ENCODE results near the gene TSFM.

The TSFM gene

DNA sequence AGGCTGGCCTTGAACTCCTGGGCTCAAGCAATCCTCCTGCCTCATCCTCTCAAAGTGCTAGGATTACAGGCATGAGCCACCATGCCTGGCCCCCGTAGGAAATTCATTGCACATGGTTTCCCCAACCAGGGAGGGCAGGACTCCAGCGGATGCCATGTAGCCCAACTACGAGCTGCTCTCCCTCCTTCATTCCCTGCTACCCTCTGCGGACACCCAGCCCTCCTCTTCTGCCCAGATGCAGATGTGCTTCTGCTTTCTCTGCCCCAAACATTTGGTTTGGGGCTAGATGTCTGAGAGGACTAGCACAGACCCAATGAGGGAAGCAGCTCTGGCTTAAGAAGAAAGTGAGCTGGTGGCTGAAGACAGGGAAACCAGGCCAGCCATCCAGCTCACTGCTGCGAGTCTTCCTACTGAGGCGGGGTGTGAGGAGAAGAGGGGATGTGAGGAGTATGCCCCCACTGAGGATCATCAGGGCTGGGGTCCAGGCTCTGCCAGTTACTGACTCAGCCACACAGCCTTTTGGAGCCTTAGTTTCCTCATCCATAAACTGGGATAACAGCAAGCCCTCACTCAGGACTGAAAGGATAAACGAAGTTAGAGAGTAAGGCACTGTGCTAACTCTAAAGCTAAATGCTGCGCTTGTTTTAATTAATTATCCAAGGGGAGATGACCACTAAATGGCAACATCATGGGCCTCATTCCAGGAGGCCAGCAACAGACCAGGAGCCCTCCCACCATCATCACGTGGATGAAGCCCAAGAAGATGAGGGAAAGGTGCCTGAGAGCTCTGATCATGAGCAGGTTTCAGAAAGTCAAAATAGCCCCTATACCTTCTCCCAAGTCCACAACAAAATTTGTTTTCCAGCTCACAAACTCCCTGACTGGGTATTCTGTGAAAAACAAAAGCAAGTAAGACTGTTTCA, 53.0 kb downstream of the TSFM start:
- ATAC-seq, result no peak
- TF ChIP-seq, protein P1, sequence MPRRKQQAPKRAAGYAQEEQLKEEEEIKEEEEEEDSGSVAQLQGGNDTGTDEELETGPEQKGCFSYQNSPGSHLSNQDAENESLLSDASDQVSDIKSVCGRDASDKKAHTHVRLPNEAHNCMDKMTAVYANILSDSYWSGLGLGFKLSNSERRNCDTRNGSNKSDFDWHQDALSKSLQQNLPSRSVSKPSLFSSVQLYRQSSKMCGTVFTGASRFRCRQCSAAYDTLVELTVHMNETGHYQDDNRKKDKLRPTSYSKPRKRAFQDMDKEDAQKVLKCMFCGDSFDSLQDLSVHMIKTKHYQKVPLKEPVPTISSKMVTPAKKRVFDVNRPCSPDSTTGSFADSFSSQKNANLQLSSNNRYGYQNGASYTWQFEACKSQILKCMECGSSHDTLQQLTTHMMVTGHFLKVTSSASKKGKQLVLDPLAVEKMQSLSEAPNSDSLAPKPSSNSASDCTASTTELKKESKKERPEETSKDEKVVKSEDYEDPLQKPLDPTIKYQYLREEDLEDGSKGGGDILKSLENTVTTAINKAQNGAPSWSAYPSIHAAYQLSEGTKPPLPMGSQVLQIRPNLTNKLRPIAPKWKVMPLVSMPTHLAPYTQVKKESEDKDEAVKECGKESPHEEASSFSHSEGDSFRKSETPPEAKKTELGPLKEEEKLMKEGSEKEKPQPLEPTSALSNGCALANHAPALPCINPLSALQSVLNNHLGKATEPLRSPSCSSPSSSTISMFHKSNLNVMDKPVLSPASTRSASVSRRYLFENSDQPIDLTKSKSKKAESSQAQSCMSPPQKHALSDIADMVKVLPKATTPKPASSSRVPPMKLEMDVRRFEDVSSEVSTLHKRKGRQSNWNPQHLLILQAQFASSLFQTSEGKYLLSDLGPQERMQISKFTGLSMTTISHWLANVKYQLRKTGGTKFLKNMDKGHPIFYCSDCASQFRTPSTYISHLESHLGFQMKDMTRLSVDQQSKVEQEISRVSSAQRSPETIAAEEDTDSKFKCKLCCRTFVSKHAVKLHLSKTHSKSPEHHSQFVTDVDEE (CRISPR knock-in tag; IDR thresholded peaks at IDR 0.05), result no peak
- TF ChIP-seq ZFP30 (CRISPR knock-in tag; IDR thresholded peaks at IDR 0.05) (no peak), ZNF70 (CRISPR knock-in tag; IDR thresholded peaks at IDR 0.05) (no peak), ZNF8 (CRISPR knock-in tag; IDR thresholded peaks at IDR 0.05) (no peak), ZNF565 (CRISPR knock-in tag; conservative IDR thresholded peaks at IDR 0.05; ENCODE audit: low read depth) (no peak), PPARA (CRISPR knock-in tag; IDR thresholded peaks at IDR 0.05; ENCODE audit: borderline replicate concordance) (no peak), ZFP3 (CRISPR knock-in tag; IDR thresholded peaks at IDR 0.05) (no peak), OSR1 (CRISPR knock-in tag; IDR thresholded peaks at IDR 0.05) (no peak), CSDC2 (CRISPR knock-in tag; IDR thresholded peaks at IDR 0.05) (no peak), ISL1 (CRISPR knock-in tag; IDR thresholded peaks at IDR 0.05) (no peak), ESRRG (CRISPR knock-in tag; IDR thresholded peaks at IDR 0.05) (no peak)
- TF ChIP-seq, protein P2, sequence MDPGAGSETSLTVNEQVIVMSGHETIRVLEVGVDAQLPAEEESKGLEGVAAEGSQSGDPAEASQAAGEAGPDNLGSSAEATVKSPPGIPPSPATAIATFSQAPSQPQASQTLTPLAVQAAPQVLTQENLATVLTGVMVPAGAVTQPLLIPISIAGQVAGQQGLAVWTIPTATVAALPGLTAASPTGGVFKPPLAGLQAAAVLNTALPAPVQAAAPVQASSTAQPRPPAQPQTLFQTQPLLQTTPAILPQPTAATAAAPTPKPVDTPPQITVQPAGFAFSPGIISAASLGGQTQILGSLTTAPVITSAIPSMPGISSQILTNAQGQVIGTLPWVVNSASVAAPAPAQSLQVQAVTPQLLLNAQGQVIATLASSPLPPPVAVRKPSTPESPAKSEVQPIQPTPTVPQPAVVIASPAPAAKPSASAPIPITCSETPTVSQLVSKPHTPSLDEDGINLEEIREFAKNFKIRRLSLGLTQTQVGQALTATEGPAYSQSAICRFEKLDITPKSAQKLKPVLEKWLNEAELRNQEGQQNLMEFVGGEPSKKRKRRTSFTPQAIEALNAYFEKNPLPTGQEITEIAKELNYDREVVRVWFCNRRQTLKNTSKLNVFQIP (CRISPR knock-in tag; IDR thresholded peaks at IDR 0.05; ENCODE audit: borderline replicate concordance, low read depth), result no peak

DNA sequence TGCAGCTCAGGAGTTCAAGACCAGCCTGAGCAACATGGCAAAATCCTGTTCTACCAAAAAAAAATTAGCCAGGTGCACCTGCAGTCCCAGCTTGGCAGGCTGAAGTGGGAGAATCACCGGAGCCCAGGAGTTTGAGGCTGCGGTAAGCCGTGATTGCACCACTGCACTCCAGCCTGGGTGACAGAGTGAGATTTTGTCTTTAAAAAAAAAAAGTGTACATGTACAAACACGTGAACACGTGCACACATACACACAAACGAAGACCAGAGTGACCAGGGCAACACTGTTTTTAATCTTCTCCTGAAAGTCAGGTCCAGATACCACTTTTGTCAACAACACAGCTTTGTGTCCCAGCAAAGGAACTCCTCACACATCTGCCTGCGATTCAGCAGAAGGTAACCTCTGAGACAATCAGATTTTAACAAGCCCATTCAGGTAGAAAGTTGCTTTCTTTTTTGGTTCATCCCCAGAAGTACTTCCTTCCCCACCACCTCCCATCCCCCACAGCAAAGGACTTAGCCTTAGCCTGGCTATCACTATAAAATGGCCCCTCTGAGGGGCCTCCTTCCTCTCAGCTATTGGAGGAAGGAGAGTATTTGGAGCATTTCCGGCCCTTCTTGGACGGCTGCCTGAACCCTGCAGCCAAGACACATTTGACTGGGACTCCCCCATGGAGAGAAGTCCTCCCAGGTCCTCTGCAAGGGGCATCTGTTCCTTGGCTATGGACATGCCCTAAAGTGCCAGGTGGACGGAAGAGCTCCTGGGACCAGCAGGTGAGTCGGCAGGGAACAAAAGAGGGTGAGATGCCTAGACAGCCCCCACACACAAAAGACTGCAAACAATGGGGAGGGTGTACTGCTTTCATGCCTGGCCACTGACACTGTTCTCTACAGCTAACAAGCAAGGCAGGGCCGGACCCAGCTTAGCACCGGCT, 54.1 kb downstream of the TSFM start:
- TF ChIP-seq, protein P1 (CRISPR knock-in tag; IDR thresholded peaks at IDR 0.05), result no peak
- TF ChIP-seq, protein P3, sequence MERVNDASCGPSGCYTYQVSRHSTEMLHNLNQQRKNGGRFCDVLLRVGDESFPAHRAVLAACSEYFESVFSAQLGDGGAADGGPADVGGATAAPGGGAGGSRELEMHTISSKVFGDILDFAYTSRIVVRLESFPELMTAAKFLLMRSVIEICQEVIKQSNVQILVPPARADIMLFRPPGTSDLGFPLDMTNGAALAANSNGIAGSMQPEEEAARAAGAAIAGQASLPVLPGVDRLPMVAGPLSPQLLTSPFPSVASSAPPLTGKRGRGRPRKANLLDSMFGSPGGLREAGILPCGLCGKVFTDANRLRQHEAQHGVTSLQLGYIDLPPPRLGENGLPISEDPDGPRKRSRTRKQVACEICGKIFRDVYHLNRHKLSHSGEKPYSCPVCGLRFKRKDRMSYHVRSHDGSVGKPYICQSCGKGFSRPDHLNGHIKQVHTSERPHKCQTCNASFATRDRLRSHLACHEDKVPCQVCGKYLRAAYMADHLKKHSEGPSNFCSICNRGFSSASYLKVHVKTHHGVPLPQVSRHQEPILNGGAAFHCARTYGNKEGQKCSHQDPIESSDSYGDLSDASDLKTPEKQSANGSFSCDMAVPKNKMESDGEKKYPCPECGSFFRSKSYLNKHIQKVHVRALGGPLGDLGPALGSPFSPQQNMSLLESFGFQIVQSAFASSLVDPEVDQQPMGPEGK (CRISPR knock-in tag; IDR thresholded peaks at IDR 0.05; ENCODE audit: borderline replicate concordance), result peak; percentile 71; the same call in 1 of the 2 replicates
- ATAC-seq, result peak; percentile 59

DNA sequence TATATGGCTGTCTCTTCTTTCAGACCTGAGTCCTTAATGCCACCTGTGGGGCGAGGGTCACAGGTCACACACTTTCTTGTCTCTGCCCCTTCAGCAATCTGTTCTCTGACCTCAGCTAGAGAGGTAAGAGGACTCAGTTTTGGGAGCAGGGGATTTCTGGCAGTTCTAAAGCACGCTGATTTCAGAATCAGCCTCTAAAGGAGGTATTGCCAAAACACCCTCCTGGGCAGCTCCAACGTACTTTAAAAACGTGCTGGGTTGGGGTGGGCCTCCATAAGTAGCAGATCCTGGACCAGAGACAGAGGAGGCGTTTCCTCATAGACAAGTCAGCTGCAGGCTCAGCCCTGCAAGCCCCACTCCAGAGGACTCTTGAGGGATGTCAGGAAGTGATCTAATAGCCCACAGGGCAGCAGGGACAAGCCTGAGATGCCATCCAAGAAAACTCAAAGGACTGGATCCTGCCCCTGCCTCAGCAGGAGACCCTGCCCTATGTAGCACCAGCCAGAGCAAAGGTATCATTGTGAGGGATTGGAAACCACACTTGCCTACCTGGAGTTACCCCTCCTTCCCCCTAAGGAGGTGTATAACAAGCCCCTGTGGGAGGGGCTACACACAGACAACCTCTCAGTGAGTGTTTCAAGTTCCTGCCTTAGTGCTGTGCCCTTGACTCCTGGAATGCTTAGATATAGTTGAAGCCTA, 55.4 kb downstream of the TSFM start:
- peak; percentile 81 for ATAC-seq

More for the DNA sequence above, 55.4 kb downstream of the TSFM start:
- TF ChIP-seq ZNF8 (CRISPR knock-in tag; IDR thresholded peaks at IDR 0.05) (no peak), ZFP3 (CRISPR knock-in tag; IDR thresholded peaks at IDR 0.05) (no peak), ESRRG (CRISPR knock-in tag; IDR thresholded peaks at IDR 0.05) (no peak), ZNF565 (CRISPR knock-in tag; conservative IDR thresholded peaks at IDR 0.05; ENCODE audit: low read depth) (no peak), PPARA (CRISPR knock-in tag; IDR thresholded peaks at IDR 0.05; ENCODE audit: borderline replicate concordance) (no peak), SNAI2 (CRISPR knock-in tag; IDR thresholded peaks at IDR 0.05) (no peak), RARB (CRISPR knock-in tag; IDR thresholded peaks at IDR 0.05) (no peak), ZNF70 (CRISPR knock-in tag; IDR thresholded peaks at IDR 0.05) (no peak), OSR1 (CRISPR knock-in tag; IDR thresholded peaks at IDR 0.05) (no peak), BACH2 (CRISPR knock-in tag; IDR thresholded peaks at IDR 0.05; ENCODE audit: borderline replicate concordance) (no peak), TOX (CRISPR knock-in tag; IDR thresholded peaks at IDR 0.05; ENCODE audit: borderline replicate concordance) (no peak)
- TF ChIP-seq, protein P4, sequence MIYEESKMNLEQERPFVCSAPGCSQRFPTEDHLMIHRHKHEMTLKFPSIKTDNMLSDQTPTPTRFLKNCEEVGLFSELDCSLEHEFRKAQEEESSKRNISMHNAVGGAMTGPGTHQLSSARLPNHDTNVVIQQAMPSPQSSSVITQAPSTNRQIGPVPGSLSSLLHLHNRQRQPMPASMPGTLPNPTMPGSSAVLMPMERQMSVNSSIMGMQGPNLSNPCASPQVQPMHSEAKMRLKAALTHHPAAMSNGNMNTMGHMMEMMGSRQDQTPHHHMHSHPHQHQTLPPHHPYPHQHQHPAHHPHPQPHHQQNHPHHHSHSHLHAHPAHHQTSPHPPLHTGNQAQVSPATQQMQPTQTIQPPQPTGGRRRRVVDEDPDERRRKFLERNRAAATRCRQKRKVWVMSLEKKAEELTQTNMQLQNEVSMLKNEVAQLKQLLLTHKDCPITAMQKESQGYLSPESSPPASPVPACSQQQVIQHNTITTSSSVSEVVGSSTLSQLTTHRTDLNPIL (CRISPR knock-in tag; IDR thresholded peaks at IDR 0.05; ENCODE audit: low read depth), result no peak
- TF ChIP-seq, protein P2 (CRISPR knock-in tag; IDR thresholded peaks at IDR 0.05; ENCODE audit: borderline replicate concordance, low read depth), result no peak

Data from SK-N-SH treated with all-trans-retinoic acid at 6 μM for 48 hours (cell line).